Activated CD8-positive, alpha-beta memory T cell treated with anti-CD3 and anti-CD28 coated beads, Interleukin-2, amount 50 U/mL, for 24 hours (primary cell): ENCODE measurements around the gene AR.

ENCODE experiments used
- DNase-seq: peaks from one replicate; pipeline ENCODE4 v3.0.0-alpha.2; 2020; ENCODE audit errors: extremely low read depth

Gene AR, protein sequence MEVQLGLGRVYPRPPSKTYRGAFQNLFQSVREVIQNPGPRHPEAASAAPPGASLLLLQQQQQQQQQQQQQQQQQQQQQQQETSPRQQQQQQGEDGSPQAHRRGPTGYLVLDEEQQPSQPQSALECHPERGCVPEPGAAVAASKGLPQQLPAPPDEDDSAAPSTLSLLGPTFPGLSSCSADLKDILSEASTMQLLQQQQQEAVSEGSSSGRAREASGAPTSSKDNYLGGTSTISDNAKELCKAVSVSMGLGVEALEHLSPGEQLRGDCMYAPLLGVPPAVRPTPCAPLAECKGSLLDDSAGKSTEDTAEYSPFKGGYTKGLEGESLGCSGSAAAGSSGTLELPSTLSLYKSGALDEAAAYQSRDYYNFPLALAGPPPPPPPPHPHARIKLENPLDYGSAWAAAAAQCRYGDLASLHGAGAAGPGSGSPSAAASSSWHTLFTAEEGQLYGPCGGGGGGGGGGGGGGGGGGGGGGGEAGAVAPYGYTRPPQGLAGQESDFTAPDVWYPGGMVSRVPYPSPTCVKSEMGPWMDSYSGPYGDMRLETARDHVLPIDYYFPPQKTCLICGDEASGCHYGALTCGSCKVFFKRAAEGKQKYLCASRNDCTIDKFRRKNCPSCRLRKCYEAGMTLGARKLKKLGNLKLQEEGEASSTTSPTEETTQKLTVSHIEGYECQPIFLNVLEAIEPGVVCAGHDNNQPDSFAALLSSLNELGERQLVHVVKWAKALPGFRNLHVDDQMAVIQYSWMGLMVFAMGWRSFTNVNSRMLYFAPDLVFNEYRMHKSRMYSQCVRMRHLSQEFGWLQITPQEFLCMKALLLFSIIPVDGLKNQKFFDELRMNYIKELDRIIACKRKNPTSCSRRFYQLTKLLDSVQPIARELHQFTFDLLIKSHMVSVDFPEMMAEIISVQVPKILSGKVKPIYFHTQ

DNA sequence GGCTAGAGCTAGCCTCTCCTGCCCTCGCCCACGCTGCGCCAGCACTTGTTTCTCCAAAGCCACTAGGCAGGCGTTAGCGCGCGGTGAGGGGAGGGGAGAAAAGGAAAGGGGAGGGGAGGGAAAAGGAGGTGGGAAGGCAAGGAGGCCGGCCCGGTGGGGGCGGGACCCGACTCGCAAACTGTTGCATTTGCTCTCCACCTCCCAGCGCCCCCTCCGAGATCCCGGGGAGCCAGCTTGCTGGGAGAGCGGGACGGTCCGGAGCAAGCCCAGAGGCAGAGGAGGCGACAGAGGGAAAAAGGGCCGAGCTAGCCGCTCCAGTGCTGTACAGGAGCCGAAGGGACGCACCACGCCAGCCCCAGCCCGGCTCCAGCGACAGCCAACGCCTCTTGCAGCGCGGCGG, at the start of gene AR:
Gene AR, plus strand, starts transcription at position 204 of the 400 bp plus-strand sequence. CDS start 1,126 bp downstream, outside the sequence.
- DNase-seq, result no peak

DNA sequence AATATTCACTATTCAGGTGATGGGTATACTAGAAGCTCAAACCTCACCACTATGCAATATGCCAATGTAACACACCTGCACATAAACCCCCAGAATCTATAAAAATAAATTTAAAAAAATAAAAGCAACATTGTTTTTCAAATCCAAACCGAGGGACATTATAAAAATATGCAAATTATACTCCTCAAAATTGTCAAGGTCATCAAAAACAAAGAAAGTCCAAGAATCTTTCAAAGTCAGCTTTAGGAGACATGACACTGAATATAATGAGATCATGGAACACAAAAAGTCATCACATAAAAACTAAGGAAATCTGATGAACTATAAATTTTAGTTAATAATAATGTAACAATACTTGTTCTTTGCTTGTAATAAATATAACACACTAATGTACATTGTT, 43.2 kb upstream of the AR start:
- no peak for DNase-seq

DNA sequence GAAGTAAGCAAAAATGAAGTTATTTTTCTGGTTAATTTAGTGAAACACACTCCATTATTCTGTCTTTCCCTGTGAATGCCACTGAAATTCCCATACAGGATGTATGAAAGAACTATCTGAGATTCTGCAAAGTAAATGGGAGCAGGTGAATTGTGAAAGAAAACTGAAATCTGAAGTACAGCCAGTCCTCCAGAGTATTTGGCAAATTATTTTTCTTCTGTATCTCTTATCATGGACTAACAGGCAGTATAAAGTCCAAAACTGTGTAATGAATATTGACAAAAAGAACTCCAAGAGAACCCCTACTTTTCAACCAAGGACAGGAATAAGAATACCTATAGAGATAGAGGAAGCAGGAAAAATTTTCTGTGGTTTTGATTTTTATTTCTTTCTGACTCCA, 40.8 kb upstream of the AR start:
- DNase-seq, result no peak

DNA sequence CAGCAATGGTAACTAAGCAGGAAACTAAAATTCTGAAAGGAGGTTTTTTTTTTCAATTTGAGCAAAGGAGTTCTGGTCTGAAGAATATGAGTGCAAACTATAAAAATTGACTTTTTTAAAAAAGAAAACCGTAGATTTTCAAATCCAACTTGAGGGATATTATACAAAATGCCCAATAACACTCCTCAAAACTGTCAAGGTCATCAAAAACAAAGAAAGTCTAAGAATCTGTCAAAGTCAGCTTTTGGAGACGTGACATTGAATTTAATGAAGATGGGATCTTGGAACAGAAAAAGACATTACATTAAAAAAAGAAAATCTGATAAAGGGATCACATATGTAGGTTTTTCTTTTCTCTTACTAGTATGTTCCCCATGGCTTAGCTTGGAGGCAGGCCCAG, 40.4 kb upstream of the AR start:
- DNase-seq, result no peak

DNA sequence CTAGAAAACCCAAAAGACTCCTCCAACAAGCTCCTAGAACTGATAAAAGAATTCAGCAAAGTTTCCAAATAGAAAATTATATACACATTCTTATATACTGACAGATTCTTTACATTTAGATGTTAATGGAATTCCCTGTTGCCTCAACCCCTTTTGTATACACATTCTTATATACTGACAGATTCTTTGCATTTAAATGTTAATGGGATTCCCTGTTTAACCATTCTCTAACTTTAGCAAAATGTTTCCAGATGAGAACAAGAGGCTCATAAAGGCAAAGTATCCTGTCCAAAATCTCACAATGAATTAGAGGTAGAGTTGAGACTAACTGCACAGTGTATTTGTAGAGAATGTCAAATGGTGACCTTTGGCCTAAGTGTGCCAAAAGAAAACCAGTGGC, 23.1 kb upstream of the AR start:
- DNase-seq, result no peak

DNA sequence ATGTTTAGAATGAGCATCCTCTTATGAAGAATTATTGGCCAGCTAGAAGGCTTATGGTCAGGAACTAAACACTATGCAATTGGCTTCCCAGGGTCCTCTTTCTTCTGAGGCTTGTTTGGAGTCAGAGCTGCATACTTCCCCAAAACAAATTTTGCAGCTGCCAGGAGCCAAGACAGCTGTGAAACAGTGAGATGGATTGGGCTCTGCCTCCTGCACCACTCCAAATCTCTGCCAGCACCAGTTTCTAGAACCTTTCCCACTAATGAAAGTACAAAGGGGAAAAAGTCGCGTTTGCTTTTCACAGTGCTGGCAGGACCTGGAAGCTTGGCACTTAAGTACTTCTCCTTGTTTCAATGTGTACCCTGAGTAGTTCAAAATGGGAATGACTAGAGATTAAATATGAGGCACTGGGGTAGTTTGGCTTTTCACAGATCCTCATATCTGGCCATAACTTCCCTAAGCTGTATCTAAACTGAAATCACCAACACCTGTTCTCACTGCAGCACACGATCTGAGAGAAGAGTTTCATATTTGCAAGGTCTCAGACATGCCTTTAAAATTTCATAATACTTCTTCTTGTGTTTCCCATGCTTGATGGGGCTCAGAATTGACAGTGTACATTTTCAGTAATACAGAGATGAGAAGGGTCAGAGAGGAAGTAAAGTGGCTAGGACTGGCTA, 20.7 kb upstream of the AR start:
- no peak for DNase-seq

DNA sequence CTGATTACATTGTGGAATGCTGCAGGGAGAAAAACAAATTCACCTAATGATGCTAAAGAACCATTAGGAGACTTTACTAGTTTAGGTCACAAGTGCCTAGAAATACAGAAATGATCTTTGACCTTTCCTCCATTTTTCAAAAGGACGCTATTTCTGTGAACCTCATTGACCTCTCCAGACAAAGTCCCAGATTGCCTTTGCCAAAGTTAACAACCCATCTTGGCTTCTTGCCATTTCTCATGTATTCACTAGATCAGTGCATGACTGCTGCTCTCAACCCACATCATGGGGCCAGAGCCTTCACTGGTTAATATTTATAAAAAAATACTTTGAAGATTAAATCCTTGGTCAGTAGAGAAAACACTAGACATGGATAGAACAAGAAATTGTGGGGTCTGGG, 19.9 kb upstream of the AR start:
- DNase-seq, result no peak

DNA sequence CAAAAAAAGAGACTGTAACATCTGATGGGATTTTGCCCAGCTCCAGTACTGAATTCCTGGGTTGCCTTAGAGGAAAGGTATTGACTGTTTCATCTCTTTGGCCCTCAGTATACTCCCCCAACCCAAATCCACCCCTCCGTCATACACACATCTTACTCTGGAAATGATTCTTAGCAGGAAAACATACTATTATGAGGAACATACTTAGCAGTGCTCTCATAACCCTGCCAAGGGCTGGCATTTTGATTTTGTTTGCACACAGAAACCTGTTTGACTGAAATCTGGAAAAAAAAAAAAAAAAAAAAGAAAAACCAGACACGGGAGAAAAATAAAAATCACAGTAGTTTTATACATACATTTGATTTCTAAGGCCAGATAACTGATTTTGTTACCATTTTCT, 19.4 kb upstream of the AR start:
- no peak for DNase-seq

DNA sequence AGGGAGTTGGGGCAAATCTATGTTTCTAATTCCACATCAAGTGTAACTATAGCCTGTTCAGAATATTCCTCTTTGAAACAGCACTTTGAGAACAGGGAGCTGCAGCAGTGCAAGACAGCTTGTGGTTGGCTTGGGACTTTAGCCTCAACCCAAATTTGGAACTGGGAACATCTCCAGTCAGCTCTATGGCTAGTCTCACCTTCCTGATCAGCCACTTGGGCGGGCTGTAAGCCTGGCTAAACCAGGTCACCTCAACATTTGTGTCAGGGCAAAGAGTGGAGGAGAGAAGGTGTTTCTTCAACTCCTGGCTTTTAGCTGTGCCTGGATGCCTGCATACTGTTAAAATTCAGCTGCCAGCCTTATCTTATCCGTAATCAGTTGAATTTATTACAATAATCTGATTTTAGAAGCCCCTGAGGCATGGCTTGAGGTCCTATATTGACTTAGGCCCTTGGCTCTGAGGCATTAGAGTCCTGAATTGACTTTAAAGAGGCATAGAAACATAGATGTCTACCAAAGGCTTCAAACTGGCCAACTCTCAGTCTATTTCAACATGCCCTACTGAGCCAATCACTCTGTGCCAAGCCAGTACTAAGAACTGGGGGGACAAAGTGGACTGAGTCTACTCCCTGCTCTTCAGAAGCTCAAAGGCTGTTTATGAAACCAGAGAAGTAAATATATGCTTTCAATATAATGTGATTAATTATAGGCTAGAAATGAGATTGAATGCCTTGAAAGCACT, 18.7 kb upstream of the AR start:
- no peak for DNase-seq

DNA sequence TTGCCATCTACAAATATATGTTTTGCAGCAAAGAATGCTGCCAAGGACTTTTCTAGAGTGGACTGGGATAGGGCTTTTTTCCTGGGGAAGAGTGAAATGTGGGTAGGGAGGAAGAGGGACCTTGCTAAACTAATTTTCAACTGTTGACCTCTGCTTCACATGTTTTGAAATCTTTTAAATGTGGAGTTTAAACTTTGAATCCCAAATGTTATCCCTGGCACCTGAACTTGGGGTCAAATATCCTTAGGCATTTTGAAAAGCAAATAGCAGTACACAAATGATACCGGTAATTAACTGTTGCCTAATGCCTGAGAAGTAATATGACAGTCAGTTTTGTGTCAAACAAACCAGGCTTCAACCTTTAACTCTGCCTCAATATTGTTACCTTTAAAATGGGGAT, 7.3 kb upstream of the AR start:
- no peak for DNase-seq

DNA sequence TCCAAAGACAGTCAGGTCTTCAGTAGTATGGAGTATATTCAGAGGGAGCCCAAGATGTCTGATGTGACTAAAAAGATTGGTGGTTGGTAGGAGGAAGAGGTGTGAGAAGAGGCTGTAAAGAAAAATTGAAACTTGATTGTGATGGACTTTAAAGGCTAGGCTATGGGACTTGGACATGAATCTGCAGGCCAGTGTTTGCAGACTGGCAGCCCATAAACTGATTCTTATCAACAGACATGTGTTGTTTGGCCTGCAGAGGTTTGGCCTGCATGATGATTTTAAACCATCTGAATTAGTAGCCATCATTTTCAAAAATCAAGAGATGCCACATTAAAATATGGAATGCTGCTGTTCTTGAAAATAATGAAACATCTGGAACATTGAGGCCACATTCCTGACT, 5.4 kb upstream of the AR start:
- DNase-seq, result no peak

DNA sequence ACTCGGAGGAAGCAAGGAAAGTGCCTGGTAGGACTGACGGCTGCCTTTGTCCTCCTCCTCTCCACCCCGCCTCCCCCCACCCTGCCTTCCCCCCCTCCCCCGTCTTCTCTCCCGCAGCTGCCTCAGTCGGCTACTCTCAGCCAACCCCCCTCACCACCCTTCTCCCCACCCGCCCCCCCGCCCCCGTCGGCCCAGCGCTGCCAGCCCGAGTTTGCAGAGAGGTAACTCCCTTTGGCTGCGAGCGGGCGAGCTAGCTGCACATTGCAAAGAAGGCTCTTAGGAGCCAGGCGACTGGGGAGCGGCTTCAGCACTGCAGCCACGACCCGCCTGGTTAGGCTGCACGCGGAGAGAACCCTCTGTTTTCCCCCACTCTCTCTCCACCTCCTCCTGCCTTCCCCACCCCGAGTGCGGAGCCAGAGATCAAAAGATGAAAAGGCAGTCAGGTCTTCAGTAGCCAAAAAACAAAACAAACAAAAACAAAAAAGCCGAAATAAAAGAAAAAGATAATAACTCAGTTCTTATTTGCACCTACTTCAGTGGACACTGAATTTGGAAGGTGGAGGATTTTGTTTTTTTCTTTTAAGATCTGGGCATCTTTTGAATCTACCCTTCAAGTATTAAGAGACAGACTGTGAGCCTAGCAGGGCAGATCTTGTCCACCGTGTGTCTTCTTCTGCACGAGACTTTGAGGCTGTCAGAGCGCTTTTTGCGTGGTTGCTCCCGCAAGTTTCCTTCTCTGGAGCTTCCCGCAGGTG, 637 bp downstream of the AR start:
- no peak for DNase-seq

DNA sequence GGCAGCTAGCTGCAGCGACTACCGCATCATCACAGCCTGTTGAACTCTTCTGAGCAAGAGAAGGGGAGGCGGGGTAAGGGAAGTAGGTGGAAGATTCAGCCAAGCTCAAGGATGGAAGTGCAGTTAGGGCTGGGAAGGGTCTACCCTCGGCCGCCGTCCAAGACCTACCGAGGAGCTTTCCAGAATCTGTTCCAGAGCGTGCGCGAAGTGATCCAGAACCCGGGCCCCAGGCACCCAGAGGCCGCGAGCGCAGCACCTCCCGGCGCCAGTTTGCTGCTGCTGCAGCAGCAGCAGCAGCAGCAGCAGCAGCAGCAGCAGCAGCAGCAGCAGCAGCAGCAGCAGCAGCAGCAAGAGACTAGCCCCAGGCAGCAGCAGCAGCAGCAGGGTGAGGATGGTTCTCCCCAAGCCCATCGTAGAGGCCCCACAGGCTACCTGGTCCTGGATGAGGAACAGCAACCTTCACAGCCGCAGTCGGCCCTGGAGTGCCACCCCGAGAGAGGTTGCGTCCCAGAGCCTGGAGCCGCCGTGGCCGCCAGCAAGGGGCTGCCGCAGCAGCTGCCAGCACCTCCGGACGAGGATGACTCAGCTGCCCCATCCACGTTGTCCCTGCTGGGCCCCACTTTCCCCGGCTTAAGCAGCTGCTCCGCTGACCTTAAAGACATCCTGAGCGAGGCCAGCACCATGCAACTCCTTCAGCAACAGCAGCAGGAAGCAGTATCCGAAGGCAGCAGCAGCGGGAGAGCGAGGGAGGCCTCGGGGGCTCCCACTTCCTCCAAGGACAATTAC, 1.4 kb downstream of the AR start:
- no peak for DNase-seq

DNA sequence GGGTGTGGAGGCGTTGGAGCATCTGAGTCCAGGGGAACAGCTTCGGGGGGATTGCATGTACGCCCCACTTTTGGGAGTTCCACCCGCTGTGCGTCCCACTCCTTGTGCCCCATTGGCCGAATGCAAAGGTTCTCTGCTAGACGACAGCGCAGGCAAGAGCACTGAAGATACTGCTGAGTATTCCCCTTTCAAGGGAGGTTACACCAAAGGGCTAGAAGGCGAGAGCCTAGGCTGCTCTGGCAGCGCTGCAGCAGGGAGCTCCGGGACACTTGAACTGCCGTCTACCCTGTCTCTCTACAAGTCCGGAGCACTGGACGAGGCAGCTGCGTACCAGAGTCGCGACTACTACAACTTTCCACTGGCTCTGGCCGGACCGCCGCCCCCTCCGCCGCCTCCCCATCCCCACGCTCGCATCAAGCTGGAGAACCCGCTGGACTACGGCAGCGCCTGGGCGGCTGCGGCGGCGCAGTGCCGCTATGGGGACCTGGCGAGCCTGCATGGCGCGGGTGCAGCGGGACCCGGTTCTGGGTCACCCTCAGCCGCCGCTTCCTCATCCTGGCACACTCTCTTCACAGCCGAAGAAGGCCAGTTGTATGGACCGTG, 2.2 kb downstream of the AR start:
- no peak for DNase-seq

DNA sequence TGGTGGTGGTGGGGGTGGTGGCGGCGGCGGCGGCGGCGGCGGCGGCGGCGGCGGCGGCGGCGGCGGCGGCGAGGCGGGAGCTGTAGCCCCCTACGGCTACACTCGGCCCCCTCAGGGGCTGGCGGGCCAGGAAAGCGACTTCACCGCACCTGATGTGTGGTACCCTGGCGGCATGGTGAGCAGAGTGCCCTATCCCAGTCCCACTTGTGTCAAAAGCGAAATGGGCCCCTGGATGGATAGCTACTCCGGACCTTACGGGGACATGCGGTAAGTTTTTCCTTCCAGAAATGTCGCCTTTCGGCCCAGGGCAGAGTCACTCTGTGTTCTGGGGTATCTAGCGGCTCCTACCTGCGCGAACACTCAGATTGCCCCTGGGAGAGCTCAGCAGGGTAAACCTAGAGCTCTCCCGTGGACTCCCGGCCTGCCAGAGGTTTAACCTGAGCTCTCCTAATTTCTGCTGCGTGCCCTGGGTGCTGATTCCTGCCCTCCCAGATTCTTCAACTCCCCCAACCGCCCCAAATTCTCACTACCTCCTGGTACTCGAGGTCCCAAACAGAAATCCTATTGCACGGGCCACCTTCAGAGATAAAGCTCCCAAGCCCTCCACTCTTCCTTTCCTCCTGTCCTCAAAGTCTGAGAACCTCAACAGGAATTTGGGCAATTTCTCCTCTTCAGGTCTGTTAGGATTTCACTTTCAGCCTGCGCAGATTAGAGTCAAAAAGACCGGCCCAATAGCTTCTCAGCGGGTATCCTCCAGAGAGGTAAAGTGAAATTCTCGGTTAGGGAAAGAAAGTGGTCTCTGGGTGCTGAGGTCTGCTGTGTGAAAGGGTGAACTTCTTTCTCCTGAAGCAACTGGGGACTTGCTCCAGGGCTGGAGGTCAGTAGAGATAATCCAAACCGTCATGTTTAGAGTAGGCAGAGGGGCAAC, 2.9 kb downstream of the AR start:
- DNase-seq, result no peak

DNA sequence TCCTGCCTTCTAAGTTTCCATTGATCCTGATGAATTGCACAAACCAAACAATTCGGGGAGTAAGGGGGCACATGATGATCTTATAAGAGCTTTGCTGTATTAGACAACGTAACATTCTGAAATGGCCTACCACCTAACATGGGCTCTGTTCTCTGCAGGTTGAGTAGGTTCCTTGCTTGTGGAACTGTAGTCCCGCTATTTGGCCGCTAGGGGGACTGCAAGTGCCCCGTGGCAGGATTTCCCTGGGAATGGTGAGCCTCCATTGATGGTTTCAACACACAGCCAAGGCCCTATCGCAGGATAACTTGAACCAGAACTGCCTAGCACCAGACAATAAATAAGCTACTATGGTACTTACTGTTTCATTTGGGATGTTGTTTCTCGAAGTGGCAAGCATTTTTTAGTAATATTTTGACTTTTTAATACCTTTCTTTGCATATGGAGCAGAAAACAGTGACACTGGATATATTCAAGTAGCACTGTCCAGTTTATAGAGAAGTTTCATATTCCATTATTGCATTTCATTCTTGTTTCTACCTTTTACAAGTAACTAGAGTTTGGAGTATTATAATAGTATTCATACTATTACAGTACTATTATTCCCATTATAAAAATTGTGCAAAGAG, 11.9 kb downstream of the AR start:
- DNase-seq, result no peak

DNA sequence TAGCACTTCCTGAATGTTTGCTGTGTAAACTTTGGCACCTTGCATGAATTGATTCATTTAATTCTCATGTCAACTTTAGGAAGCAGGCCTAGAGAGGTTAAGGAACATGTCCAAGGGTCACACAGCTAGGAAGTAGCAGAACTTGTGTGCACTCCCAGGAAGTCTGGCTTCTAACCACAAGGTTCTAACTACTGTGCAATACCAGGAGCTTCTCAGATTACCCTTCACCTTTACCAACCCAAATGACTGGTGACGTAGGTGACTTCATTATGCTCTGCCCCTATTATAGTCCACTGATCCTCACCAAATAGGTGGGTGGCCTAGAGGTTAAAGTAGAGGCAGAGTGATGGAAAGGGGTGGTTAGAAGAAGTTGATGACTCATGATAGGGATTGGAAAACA, 14.4 kb downstream of the AR start:
- DNase-seq, result no peak
